Erythroblast (primary cell): Measurements from ENCODE around the gene EFHD1.

Experiments used
- DNase-seq, 2 experiments: peaks; one replicate each; lab custom pipeline; 2025; lab: John Stamatoyannopoulos, UW
- GATA1 ChIP-seq: IDR thresholded peaks from 2 replicates; pipeline ENCODE4 v1.6.1; 2011; ENCODE audit warnings: low read depth, mild to moderate bottlenecking, control low read depth, low read length, moderate library complexity
- POLR2A ChIP-seq: IDR thresholded peaks from 2 replicates; pipeline ENCODE4 v1.6.1; 2011; ENCODE audit warnings: mild to moderate bottlenecking, low read length

The EFHD1 gene

DNA sequence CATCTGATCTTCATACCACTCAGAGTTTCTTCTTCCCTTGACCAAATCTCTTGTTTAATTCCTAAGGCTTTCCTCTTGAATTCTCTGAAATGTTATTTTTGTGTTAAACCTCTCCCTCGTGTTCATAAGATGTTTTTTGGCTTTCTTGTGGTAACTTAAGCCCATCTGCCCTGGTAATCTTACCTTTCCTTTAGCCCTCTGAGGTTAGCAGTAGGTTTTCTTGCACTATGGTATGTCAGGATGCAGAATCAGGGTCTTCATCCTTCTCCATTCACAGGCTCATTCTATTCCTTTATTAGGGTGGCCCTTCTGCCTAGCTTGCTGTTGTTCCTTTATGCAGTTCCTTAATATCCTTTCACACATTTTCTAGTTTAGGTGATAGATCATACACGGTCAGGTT lies 87.9 kb downstream of the EFHD1 start:
- no peak for TF ChIP-seq GATA1
- TF ChIP-seq POLR2A = no peak
- DNase-seq = no peak

DNA sequence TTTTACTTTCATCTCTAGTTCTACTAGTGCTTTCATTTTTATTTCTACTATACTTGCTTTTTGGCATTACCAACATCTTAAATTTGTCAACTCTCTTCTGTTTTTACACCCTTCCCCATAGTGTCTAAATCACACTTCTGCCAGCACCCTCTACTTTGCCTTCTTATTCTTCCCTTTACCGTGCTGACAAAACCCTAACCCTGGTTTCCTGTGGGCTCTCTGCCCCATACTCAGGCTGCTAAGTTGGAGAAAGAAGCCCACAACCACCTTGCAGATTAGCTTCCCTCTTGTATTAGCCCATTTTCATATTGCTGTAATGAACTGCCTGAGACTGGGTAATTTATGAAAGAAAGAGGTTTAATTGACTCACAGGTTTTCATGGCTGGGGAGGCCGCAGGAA lies 88.5 kb downstream of the EFHD1 start:
- TF ChIP-seq GATA1 = no peak
- no peak for TF ChIP-seq POLR2A
- DNase-seq = no peak

DNA sequence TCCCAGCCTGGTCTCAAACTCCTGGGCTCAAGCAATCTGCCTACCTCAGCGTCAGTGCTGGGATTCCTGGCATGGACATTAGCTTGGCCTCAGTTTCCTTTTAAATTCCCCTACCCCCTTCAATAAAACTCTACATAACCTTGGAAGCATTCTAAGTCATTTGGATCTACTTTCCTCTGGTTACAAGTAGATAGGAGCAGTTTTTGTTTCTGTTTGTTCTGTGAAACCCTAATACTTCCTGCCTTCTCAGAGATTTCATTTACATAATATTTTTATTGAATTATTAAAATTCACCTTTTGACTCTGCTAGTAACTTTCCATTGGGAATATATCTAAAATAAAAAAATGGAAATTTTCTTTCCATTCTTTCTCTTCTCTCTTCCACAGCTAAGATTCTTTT lies 89.6 kb downstream of the EFHD1 start:
- DNase-seq = no peak

DNA sequence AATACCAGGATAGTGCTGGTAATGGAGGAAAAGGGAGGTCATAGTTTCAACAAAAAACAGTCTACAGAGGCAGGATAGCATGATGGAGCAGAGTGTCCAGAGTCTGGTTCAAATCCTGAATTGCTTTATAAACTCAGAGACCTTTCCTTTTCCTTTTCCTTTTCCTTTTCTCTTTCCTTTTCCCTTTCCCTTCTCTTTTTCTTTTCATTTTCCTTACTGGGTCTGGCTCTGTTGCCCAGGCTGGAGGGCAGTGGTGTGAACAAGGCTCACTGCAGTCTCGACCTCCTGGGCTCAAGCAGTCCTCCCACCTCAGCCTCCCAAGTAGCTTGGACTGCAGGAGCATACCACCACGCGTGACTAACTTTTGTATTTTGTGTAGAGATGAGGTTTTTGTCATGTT lies 95.4 kb downstream of the EFHD1 start:
- DNase-seq = no peak
- no peak for TF ChIP-seq POLR2A
- no peak for TF ChIP-seq GATA1

More for the DNA sequence above, 89.6 kb downstream of the EFHD1 start:
- no peak for TF ChIP-seq GATA1
- no peak for TF ChIP-seq POLR2A

DNA sequence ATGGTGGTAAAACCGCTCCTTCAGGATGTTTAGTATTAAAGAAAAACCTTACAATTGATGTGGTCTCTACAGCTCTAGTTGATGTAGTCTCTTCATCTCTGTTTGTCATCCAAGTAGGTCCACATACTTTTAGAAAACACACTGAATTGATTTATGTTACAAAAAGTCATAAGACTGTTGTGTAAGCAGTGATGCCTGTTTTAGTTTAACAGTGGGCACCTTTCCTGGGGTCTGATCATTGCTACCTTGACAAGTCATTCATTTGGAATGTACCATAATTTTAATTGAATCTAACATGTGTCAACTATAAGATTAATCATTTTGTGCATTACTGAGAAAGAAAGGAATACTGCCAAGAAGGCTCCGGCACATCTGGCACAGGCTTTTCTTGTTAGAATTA lies 98.1 kb downstream of the EFHD1 start:
- TF ChIP-seq GATA1 = no peak
- no peak for TF ChIP-seq POLR2A
- no peak for DNase-seq
